SK-N-SH (cell line): ENCODE results near the gene LRMDA.

Experiments used
- CTCF ChIP-seq: fragments of 200-600 bp; sonication (generic); IDR thresholded peaks from 2 replicates; pipeline ENCODE4 v1.6.1; 2017; ENCODE audit warnings: antibody characterized with exemption, mild to moderate bottlenecking, moderate library complexity
- EP300 ChIP-seq, 2 experiments: IDR thresholded peaks; 2 replicates each; pipeline versions ENCODE4 v1.4.0 to v1.6.1; 2012; ENCODE audit warnings: borderline replicate concordance in 1 of 2, low read depth in 1 of 2, low read length in 1 of 2
- EZH2phosphoT487 ChIP-seq: fragments of 200-600 bp; sonication (generic); IDR thresholded peaks from 2 replicates; pipeline ENCODE4 v1.6.1; 2017; ENCODE audit warnings: low read depth, mixed run types, mild to moderate bottlenecking, antibody characterized with exemption, moderate library complexity, borderline replicate concordance
- JUND ChIP-seq: IDR thresholded peaks from 2 replicates; pipeline ENCODE4 v1.4.0; 2012
- NFIC ChIP-seq: IDR thresholded peaks from 2 replicates; pipeline ENCODE4 v1.4.0; 2012; ENCODE audit warnings: borderline replicate concordance
- NRF1 ChIP-seq: IDR thresholded peaks from 2 replicates; pipeline ENCODE4 v1.6.1; 2012; ENCODE audit warnings: low read depth, mild to moderate bottlenecking, low read length
- POLR2AphosphoS5 ChIP-seq: IDR thresholded peaks from 2 replicates; pipeline ENCODE4 v1.6.1; 2012; ENCODE audit warnings: low read depth, low read length
- RAD21 ChIP-seq: IDR thresholded peaks from 2 replicates; pipeline ENCODE4 v1.6.1; 2012; ENCODE audit warnings: mild to moderate bottlenecking, low read length
- REST ChIP-seq: IDR thresholded peaks from 2 replicates; pipeline ENCODE4 v1.6.1; 2012; ENCODE audit warnings: mild to moderate bottlenecking, low read depth, low read length, moderate library complexity
- RFX5 ChIP-seq: IDR thresholded peaks from 2 replicates; pipeline ENCODE4 v1.6.1; 2012; ENCODE audit warnings: mild to moderate bottlenecking, improper control_type of control experiment, low read length
- SMC3 ChIP-seq: IDR thresholded peaks from 2 replicates; pipeline ENCODE4 v1.6.1; 2012; ENCODE audit warnings: low read depth, low read length, improper control_type of control experiment
- YY1 ChIP-seq: IDR thresholded peaks from 2 replicates; pipeline ENCODE4 v1.4.0; 2012; ENCODE audit warnings: low read depth, mild to moderate bottlenecking

GRCh38 chr10:76195654-76196390 is 764.4 kb downstream of the LRMDA start:
- TF ChIP-seq RFX5 = no peak
- TF ChIP-seq CTCF = no peak
- TF ChIP-seq YY1 = no peak
- TF ChIP-seq SMC3 = no peak
- TF ChIP-seq RAD21 = no peak
- no peak for TF ChIP-seq EP300 (IDR thresholded peaks at IDR 0.05; ENCODE audit: borderline replicate concordance in 1 of 2, low read depth in 1 of 2, low read length in 1 of 2)
- no peak for TF ChIP-seq JUND
- TF ChIP-seq POLR2AphosphoS5 = no peak
- TF ChIP-seq REST = no peak
- no peak for TF ChIP-seq NFIC
- TF ChIP-seq NRF1 = no peak
- TF ChIP-seq EZH2phosphoT487 = no peak
